NK-92 (cell line): ENCODE data around the gene OR51E1.

Experiments
- DNase-seq: peaks from one replicate; lab custom pipeline; 2025; ENCODE audit not compliant: unreplicated experiment; lab: John Stamatoyannopoulos, UW

The OR51E1 gene, protein sequence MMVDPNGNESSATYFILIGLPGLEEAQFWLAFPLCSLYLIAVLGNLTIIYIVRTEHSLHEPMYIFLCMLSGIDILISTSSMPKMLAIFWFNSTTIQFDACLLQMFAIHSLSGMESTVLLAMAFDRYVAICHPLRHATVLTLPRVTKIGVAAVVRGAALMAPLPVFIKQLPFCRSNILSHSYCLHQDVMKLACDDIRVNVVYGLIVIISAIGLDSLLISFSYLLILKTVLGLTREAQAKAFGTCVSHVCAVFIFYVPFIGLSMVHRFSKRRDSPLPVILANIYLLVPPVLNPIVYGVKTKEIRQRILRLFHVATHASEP

GRCh38 chr11:4643682-4644081 is at the start of gene OR51E1:
Gene OR51E1, plus strand, starts transcription at chr11:4643982. Its CDS starts 8,545 bp downstream, at chr11:4652527.
- DNase-seq, result no peak

GRCh38 chr11:4605057-4605456 is 38.7 kb upstream of the OR51E1 start:
- no peak for DNase-seq

- no peak for DNase-seq
Observed at GRCh38 chr11:4606231-4607015, 37.4 kb upstream of the OR51E1 start.

DNA sequence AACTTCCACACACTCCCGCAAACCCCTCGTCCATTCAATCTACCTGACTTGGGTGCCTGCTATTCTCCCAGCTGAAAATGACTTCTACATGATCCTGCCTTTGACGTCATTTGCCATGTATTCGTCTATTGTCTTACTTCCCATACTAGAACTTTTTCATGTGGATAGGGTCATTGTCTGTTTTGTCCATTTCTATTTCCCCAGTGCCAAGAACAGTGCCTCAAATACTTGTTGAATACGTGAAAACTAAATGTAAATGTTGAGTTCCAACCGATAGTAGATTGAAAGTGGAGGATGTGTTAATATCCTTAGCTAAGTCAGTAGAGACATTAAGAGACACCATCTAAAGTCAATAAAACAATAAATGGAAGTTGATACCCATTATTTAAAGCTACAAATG is 36.7 kb upstream of the OR51E1 start:
- no peak for DNase-seq

DNA sequence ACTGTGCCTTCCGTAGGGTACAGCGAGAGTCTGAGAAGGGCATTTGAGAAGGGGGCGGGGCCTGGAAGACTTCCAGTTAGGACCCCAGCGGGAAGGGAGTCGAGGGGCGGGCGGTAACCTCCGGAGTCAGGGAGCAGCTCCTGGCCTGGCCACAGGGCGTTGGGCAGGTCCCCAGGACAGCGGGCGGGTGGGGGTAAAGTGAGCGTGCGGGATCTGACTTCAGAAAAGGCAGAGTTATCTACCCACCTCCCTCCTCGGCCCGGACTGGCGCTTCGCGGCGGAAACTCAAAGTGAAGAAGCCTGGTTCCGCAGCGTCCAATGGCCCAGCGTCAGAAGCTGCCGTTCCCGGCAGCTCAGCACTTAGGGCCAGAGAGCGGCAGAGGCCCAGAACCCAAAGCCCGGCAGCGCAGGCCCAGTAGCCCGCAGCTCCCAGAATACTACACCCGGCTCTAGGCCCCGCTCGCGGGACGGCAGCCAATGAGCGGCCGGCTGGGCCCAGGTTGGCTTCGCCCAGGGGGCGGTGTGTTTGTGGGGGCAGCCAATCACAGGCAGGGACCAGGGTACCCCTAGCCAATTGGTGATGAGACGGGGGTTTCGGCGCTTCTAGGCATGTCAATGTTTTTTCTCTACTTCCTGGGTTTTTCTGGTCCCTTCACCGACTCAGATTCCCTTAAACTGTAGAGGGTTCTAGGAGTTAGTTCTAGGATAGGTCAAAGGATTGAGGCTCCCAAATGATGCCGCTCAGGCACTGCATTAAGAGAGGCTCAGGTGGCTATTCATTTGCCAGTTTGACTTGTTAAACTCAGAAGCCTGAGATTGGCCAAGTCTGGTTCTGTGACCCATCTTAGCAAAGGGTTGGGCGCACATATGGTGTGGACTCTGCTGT is 35.8 kb upstream of the OR51E1 start, which contains the start of gene TRIM68:
Gene TRIM68 (minus strand): TSS at position 451 of the 886 bp plus-strand sequence. CDS start 2,727 bp downstream, outside the sequence.
- DNase-seq, result peak; percentile 58

GRCh38 chr11:4610258-4610935 is 33.4 kb upstream of the OR51E1 start:
- DNase-seq, result no peak

GRCh38 chr11:4611986-4612385 is 31.8 kb upstream of the OR51E1 start:
- DNase-seq, result no peak

DNA sequence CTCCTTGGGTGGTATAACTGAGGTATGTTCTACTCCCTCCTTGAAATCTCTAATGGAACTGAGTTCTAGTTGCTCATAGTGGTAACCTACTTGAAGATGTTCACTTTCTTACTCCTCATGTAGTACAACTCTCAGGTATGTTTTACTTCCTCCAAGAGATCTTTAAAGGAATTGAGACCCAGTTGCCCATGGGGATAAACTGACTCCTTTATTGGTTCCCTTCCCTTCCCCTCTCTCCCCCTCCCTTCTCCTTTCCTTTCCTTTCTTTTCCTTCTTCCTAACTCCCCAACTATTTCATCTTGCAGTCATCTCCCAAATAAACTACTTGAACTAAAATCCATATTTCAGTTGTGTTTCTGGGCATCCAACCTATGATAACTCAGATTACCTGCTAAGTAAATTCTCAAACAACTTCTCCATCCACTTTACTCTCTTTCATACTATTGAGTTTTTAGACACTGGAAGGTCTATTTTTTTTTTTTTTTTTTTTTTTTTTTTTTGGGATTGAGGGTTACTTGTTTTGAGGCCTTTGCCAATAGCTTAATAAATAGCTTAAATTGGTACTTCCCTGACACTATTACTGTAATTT is 27.8 kb upstream of the OR51E1 start:
- no peak for DNase-seq

- no peak for DNase-seq
Observed at GRCh38 chr11:4619514-4619913, 24.3 kb upstream of the OR51E1 start.

GRCh38 chr11:4626207-4627099 is 17.3 kb upstream of the OR51E1 start:
- no peak for DNase-seq

- no peak for DNase-seq
Observed at GRCh38 chr11:4636136-4636535, 7.6 kb upstream of the OR51E1 start.

DNA sequence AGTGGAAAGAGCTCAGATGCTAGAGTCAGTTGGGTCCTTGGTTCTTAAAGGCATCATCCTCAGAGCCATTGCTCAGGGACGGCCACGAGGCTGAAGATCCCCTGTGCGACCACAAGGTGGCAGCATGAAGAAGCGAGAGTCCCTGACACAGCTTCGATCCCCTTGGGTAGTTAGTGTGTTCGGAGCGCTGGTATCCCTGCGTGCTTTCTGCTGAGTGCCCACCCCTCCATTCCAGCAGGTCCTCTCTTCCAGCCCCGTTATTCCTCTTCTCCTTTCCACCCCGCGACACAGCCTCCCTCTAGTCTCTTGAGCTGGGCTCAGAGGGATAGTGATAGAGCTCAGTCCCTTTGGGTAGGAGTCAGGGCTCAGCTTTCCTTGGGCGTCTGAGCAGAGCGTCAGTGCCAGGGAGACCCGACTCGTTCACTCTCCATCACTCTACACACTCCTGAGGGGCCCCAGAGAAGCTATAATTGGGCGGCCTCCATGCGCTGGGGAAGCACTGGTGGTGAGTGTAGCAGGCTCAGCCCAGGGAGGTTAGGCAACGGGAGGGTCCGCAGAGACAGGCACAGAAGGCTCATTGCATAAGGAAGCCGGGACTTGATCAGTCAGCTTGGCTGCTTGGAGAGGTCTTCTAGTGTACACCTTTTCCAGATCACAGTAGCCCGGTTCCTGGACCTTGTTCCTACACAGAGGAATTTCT is 6.7 kb upstream of the OR51E1 start, which contains the start of gene OR51D1:
Gene OR51D1 (plus strand): TSS at position 516 of the 700 bp plus-strand sequence. CDS start 2,314 bp downstream, outside the sequence.
- no peak for DNase-seq

DNA sequence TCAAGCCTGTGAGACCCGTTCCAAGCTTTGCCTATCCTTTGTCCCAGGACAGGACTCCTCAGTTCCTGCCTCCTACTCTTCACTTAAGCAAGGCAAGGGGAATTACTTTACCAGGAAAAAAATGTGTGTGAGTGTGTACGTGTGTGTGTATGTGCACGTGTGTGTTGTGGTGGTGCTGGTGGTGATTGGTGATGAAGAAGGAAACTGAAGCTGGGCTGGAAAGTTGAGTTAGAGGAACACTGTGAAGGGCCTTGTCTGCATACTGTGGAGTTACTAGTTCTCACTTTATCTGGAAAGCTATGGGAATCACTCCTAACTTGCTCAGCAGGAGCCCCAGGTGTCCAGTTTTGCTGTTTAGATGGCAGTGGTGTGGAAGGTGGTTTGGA is 6.1 kb upstream of the OR51E1 start:
- DNase-seq, result no peak

GRCh38 chr11:4639931-4640330 is 3.9 kb upstream of the OR51E1 start:
- no peak for DNase-seq

- no peak for DNase-seq
Observed at GRCh38 chr11:4641501-4641900, 2.3 kb upstream of the OR51E1 start.

GRCh38 chr11:4642043-4642442 is 1.7 kb upstream of the OR51E1 start:
- no peak for DNase-seq

DNA sequence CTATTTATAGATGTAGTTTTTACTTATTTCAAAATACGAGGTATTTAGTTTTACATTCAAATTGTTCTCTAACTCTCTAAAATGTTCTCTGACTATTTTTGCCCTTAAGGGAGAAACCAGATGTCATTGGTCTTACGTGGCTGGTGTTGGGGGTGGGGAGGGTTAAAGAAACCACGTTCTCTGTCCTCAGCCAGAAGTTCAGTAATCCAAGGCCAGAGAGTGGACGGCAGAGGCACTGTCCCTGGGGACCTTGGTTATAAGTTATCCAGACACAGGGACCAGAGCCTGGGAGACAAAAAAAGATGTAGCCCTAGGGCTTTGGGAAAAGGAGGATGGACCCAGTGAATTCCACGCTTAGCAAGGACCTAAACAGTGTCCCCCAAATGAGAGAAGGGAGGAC is 706 bp upstream of the OR51E1 start:
- no peak for DNase-seq

- no peak for DNase-seq
Observed at GRCh38 chr11:4644233-4644632, 451 bp downstream of the OR51E1 start.

DNA sequence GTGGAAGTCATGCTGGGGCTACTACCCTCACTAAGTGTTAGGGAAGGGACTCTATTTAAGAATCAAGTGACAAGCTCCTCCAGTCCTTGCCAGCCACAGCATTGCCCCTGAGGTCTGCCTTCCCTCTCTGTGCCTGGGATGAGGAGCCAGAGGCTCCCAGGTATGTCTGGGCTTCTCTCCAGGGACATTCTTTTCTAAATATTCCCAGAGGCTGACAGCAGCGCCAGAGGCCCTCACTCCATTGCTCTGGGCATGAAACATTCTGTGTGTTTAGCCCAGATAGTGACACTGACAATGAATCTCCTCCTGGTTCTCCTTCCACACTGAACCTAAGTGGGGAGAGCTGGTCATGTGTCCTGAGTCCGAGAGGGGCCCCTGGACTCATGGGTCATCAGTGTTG is 2.2 kb downstream of the OR51E1 start:
- DNase-seq, result no peak
